ENCODE measurements around the gene GRAPL. TPM values are rescaled to one million over a fixed set of nuclear protein-coding genes. Genes with fewer than 3 reads are reported as not detected.
"Not testable (repeated sequence)": the region's sequence is repeated elsewhere in the genome, so short reads cannot be mapped to it uniquely, and the experiment has no call there.

GRAPL gene
- total RNA-seq, 2 experiments from 2014 or later = 2.9 to 4.0 TPM

DNA sequence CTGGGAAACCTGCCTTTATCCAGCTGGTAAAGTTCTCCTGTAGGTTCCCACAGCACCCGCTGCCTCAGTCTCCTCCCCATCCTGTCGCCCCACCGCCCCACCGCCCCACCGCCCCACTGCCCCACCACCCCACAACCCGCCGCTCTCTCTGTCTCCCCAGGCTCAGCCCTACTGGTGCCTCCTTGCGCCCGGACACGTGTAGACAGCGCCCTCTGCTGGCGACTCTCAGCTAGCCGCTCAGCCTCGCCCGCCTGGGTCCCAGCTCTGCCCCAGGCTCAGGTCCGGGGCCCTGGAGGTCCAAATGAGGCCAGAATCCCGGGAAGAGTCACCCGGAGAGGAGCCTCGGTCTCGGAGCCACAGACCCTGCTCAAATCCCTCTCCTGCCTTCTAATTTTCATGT is 48.0 kb downstream of the GRAPL start:
- H3K4me1 Mint-ChIP-seq; H3K27me3 Mint-ChIP-seq; POLR2A ChIA-PET; H3K9me3 Mint-ChIP-seq (ENCODE audit: low read depth); H3K4me3 Mint-ChIP-seq; intact Hi-C loops (cut with DNase I, micrococcal nuclease); CTCF ChIA-PET; DNase-seq; H3K27ac Mint-ChIP-seq; H3K36me3 Mint-ChIP-seq (ENCODE audit: low read depth): not testable (repeated sequence)
- ATAC-seq = peak; percentile 98

DNA sequence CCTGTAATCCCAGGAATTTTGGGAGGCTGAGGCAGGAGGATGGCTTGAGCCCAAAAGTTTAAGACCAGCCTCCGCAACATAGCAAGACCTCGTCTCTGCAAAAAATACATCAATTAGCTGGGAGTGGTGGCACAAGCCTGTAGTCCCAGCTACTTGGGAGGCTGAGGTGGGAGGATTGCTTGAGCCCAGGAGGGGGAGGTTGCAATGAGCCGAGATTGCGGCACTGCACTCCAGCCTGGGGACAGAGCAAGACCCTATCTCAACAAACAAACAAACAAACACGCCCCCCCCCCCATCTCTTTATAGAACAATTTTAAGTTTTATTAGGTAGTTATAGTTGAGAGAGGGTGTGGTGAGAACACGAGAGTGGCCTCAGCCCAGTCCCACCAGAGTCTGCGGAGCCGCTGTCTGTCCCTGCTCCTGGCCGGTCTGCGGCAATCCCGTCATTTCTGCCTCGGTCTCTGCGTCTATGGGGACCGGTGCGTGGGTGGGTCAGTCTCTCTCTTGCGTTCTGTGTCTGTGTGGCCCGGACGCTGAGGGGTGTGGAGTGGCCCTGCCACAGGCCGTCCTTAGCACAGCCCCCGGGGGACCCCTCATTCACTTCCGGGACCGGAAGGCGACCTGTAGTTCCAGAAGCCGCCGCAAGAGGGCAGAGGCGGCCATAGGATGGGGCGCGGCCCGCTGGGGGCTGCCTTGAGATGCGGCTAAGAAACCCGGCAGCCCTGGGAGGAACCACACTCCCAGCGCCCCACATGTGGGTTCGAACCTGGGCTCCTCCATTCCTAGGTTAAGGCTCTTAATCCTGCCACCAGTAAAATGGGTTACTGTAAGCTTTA is 53.9 kb downstream of the GRAPL start:
- DNase-seq; H3K4me1 Mint-ChIP-seq; CTCF ChIA-PET; H3K4me3 Mint-ChIP-seq; H3K36me3 Mint-ChIP-seq (ENCODE audit: low read depth); POLR2A ChIA-PET; H3K27ac Mint-ChIP-seq; H3K9me3 Mint-ChIP-seq (ENCODE audit: low read depth); intact Hi-C loops (cut with DNase I, micrococcal nuclease); H3K27me3 Mint-ChIP-seq: not testable (repeated sequence)
- peak; percentile 97 for ATAC-seq

DNA sequence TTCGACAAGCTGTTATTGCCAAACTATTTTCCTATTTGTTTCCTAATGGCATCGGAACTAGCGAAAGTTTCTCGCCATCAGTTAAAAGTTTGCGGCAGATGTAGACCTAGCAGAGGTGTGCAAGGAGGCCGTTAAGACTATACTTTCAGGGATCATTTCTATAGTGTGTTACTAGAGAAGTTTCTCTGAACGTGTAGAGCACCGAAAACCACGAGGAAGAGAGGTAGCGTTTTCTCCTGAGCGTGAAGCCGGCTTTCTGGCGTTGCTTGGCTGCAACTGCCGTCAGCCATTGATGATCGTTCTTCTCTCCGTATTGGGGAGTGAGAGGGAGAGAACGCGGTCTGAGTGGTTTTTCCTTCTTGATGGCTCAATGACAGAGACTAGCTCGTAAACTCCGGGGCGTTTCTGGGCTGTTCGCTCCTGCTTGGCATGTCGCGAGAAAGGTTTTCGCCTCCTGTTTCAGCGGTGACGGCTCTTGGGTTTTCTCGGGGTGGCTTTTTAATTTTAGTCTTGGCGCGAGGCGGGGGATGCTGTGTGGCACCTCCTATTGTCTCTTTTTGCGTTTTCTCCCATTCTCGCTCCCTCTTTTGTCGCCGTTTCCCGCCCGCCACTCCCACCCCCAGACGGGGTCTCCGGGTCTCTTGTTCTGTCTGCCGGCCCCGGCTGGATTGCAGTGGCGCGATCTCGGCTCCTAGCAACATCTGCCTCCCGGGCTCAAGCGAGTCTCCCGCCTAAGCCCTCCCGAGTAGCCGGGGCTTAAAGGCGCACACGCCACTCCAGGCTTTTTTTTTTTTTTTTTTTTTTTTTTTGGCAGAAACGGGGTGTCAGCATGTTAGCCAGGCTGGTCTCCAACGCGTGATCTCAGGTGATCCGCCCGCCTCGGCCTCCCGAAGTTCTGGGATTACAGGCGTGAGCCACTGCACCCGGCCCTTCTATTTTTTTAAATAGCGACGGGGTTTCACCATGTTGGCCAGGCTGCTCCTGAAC is 60.8 kb downstream of the GRAPL start:
- H3K27me3 Mint-ChIP-seq; CTCF ChIA-PET; POLR2A ChIA-PET; intact Hi-C loops (cut with DNase I, micrococcal nuclease); H3K4me3 Mint-ChIP-seq; H3K4me1 Mint-ChIP-seq; H3K9me3 Mint-ChIP-seq (ENCODE audit: low read depth); H3K36me3 Mint-ChIP-seq (ENCODE audit: low read depth); H3K27ac Mint-ChIP-seq; DNase-seq: not testable (repeated sequence)
- peak; percentile 66 for ATAC-seq

DNA sequence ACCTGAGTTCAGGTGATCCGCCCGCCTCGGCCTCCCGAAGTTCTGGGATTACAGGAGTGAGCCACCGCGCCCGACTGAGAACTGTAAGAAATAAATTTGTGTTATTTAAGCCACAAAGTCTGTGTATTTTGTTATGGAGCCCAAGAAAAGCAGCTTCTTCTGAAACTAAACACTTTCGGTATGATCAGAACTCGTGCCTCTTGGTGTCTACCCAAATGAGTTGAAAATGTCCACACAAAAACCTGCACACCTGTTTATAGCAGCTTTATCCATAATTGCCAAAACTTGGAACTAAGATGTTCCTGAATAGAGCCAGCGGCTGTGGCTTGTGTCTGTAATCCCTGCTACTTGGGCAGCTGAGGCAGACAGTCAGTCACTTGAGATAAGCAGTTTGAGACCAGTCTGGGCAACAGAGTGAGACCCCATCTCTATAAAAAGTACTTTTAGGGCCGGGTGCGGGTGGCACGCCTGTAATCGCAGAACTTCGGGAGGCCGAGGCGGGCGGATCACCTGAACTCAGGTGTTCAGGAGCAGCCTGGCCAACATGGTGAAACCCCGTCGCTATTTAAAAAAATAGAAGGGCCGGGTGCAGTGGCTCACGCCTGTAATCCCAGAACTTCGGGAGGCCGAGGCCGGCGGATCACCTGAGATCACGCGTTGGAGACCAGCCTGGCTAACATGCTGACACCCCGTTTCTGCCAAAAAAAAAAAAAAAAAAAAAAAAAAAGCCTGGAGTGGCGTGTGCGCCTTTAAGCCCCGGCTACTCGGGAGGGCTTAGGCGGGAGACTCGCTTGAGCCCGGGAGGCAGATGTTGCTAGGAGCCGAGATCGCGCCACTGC is 61.7 kb downstream of the GRAPL start:
- H3K27me3 Mint-ChIP-seq; H3K27ac Mint-ChIP-seq; H3K4me3 Mint-ChIP-seq; CTCF ChIA-PET; H3K4me1 Mint-ChIP-seq; intact Hi-C loops (cut with DNase I, micrococcal nuclease); POLR2A ChIA-PET; H3K36me3 Mint-ChIP-seq (ENCODE audit: low read depth); H3K9me3 Mint-ChIP-seq (ENCODE audit: low read depth); DNase-seq: not testable (repeated sequence)
- peak; percentile 79 for ATAC-seq

DNA sequence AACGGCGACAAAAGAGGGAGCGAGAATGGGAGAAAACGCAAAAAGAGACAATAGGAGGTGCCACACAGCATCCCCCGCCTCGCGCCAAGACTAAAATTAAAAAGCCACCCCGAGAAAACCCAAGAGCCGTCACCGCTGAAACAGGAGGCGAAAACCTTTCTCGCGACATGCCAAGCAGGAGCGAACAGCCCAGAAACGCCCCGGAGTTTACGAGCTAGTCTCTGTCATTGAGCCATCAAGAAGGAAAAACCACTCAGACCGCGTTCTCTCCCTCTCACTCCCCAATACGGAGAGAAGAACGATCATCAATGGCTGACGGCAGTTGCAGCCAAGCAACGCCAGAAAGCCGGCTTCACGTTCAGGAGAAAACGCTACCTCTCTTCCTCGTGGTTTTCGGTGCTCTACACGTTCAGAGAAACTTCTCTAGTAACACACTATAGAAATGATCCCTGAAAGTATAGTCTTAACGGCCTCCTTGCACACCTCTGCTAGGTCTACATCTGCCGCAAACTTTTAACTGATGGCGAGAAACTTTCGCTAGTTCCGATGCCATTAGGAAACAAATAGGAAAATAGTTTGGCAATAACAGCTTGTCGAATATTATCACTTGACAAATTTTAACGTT is 62.5 kb downstream of the GRAPL start:
- H3K36me3 Mint-ChIP-seq (ENCODE audit: low read depth); H3K27ac Mint-ChIP-seq; CTCF ChIA-PET; H3K27me3 Mint-ChIP-seq; DNase-seq; H3K4me1 Mint-ChIP-seq; H3K4me3 Mint-ChIP-seq; H3K9me3 Mint-ChIP-seq (ENCODE audit: low read depth); intact Hi-C loops (cut with DNase I, micrococcal nuclease); POLR2A ChIA-PET: not testable (repeated sequence)
- ATAC-seq = peak; percentile 14

DNA sequence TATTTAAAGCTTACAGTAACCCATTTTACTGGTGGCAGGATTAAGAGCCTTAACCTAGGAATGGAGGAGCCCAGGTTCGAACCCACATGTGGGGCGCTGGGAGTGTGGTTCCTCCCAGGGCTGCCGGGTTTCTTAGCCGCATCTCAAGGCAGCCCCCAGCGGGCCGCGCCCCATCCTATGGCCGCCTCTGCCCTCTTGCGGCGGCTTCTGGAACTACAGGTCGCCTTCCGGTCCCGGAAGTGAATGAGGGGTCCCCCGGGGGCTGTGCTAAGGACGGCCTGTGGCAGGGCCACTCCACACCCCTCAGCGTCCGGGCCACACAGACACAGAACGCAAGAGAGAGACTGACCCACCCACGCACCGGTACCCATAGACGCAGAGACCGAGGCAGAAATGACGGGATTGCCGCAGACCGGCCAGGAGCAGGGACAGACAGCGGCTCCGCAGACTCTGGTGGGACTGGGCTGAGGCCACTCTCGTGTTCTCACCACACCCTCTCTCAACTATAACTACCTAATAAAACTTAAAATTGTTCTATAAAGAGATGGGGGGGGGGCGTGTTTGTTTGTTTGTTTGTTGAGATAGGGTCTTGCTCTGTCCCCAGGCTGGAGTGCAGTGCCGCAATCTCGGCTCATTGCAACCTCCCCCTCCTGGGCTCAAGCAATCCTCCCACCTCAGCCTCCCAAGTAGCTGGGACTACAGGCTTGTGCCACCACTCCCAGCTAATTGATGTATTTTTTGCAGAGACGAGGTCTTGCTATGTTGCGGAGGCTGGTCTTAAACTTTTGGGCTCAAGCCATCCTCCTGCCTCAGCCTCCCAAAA is 69.2 kb downstream of the GRAPL start:
- H3K4me3 Mint-ChIP-seq; H3K27ac Mint-ChIP-seq; H3K4me1 Mint-ChIP-seq; CTCF ChIA-PET; H3K27me3 Mint-ChIP-seq; DNase-seq; intact Hi-C loops (cut with DNase I, micrococcal nuclease); POLR2A ChIA-PET; H3K9me3 Mint-ChIP-seq (ENCODE audit: low read depth); H3K36me3 Mint-ChIP-seq (ENCODE audit: low read depth): not testable (repeated sequence)
- ATAC-seq = peak; percentile 97

DNA sequence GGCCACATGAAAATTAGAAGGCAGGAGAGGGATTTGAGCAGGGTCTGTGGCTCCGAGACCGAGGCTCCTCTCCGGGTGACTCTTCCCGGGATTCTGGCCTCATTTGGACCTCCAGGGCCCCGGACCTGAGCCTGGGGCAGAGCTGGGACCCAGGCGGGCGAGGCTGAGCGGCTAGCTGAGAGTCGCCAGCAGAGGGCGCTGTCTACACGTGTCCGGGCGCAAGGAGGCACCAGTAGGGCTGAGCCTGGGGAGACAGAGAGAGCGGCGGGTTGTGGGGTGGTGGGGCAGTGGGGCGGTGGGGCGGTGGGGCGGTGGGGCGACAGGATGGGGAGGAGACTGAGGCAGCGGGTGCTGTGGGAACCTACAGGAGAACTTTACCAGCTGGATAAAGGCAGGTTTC is 75.1 kb downstream of the GRAPL start:
- H3K27me3 Mint-ChIP-seq; POLR2A ChIA-PET; H3K36me3 Mint-ChIP-seq (ENCODE audit: low read depth): not testable (repeated sequence)

DNA sequence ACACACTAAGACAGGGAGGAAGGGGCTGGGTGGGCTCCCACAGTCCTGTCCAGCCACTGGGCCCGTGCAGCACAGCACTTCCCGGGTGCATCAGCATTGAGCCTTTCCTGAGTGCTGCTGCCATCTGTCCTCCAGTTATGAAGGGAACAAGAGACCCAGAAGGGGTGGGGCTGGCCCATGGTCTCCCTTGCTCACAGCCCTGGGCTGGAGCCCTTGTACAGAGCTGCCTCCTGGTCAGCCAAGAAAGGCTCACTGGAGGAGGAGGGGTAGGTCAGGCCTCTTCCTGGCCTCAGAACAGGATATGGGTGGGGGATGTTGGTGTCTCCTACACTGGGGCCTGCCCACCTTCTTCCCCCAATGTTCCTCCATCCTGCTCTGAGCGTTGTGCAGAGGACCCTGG is 76.0 kb downstream of the GRAPL start:
- H3K36me3 Mint-ChIP-seq (ENCODE audit: low read depth); H3K4me3 Mint-ChIP-seq; CTCF ChIA-PET; H3K4me1 Mint-ChIP-seq; H3K27me3 Mint-ChIP-seq; H3K9me3 Mint-ChIP-seq (ENCODE audit: low read depth); DNase-seq; ATAC-seq; H3K27ac Mint-ChIP-seq; POLR2A ChIA-PET; intact Hi-C loops (cut with DNase I, micrococcal nuclease): not testable (repeated sequence)

More for the DNA sequence above, 75.1 kb downstream of the GRAPL start:
- CTCF ChIA-PET; H3K27ac Mint-ChIP-seq; intact Hi-C loops (cut with DNase I, micrococcal nuclease); H3K4me1 Mint-ChIP-seq; H3K4me3 Mint-ChIP-seq; H3K9me3 Mint-ChIP-seq (ENCODE audit: low read depth); DNase-seq: not testable (repeated sequence)
- peak; percentile 99 for ATAC-seq

Data from activated CD4-positive, alpha-beta T cell treated with anti-CD3 and anti-CD28 coated beads for 36 hours (primary cell).